HK-2 (cell line): ENCODE data around the gene RPP25L.

Source experiments
- DNase-seq: peaks from one replicate; pipeline ENCODE4 v3.0.0-alpha.2; 2018; ENCODE audit not compliant: unreplicated experiment

The RPP25L gene

DNA sequence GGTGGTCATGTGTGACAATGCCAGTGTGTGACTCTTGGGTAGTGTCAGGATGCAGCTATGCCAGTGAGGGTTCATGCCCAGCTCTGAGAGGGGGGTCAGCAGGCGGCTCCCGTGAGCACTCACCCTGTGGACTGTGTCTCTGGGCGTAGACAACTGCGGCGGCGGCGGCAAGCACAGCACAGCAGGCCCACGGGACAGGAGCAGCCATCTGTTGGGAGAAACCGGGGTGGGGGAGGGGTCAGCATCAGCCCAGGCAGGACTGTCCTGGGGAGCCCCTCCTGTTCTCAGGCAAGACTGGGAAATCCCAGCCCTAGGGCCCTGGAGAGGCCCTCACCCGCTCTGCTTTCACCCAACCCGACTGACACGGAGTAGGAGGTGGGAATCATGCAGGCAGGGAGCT, 43.1 kb downstream of the RPP25L start:
- no peak for DNase-seq

- DNase-seq: no peak
Measured at GRCh38 chr9:34568133-34568532, 43.8 kb downstream of the RPP25L start.

DNA sequence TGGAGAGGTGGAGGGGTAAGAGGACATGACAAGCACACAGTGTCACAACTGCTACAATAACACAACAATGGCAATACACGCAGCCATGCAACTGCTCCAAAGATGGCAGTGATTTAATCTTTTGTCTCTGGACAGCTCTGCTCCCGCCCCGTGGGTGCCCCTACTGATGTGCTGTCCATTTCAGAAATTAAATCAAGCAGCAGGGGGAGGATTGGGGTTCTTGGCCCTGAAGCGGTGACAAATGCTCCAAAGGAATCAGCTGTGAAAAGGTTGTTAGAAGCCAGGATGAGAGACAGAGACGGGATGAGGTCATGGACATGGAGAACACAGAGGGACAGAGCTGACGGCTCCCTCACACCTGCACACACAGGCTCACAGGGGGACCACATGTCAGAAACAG, 44.9 kb downstream of the RPP25L start:
- no peak for DNase-seq

- DNase-seq: no peak
Measured at GRCh38 chr9:34566322-34566721, 45.6 kb downstream of the RPP25L start.

- DNase-seq: no peak
Measured at GRCh38 chr9:34565856-34566255, 46.0 kb downstream of the RPP25L start.

GRCh38 chr9:34564617-34565016, 47.3 kb downstream of the RPP25L start:
- no peak for DNase-seq

- DNase-seq: no peak
Measured at GRCh38 chr9:34563262-34563661, 48.6 kb downstream of the RPP25L start.

DNA sequence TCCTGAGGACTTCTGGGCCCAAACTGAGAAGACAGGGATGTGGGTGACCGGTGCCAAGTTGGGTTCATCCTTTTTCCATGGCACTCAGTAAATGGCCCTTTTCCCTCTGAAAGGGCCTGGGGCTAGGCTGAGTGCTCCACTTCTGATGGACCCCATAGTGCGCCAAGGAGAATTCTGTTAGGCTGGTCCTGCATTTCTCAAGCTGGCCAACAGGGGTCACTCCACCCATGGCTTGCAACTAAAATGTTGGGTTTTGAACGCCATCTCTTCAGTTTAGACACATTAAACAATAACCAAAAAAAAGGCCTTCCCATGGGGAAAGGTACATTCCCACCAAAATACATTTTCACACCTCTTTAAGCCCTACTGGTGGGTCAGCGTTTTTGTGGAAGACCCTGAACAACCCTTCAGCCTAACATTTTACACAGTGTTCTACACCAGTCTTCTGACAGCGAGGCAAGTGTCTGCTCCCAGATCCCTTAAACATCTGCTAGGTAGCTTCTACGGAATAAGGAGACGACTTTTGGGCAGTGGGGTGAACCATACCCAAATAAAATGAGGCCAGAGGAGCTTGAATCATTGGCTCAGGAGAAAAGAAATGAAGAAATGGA, 49.7 kb downstream of the RPP25L start:
- no peak for DNase-seq

DNA sequence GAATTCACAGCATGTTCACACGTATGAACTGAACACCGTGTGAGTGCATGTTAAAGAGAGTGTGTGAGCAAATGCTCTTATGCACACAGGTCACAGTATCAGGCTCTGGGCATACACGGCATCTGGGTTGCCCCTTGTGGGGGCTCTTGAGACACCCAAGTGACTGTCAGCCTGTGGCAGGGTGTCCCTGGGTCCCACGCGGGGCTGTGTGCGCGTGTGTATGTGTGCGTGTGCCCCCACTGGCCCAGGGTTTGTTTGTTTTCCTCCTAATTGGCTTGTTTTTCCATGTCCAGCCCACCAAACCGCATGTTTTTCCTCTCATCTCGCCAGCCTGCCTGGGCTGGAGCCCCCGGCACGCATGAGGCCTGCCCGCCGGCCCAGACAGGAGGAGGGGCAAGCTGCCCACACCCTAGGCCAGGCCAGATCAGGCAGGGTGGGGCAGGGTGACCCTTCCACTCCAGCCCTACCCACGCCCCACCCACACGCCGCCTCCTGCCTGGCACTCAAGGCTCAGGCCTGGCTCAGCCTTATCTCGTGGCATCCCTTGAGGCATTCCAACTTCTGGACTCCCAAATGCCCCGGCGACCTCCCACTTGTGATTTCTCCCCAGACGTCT, 51.2 kb downstream of the RPP25L start:
- no peak for DNase-seq
